Astrocyte (in vitro differentiated cells and primary cell): ENCODE data around the gene RUVBL2. TPM values are rescaled to one million over a fixed set of nuclear protein-coding genes. Genes with fewer than 3 reads are reported as not detected.

Experiments used
- DNase-seq: peaks from one replicate; pipeline ENCODE4 v3.0.0-alpha.2; 2010; ENCODE audit warnings: low read depth
- FAIRE-seq: peaks from 2 replicates; lab custom pipeline; 2011; peaks lifted over from hg19 to GRCh38; lab: Jason Lieb, UNC
- H2AFZ ChIP-seq: 2 replicates; pipeline ENCODE4 v1.6.0; 2012; ENCODE audit warnings: low read depth, low read length, inconsistent platforms
- H3K27ac ChIP-seq: 2 replicates; pipeline ENCODE4 v1.5.1; 2011; ENCODE audit warnings: low read depth, low read length, inconsistent platforms
- H3K27me3 ChIP-seq: 2 replicates; pipeline ENCODE4 v1.6.0; 2011; ENCODE audit warnings: low read length, inconsistent platforms; ENCODE audit not compliant: insufficient read depth
- H3K36me3 ChIP-seq: 2 replicates; pipeline ENCODE4 v1.5.1; 2011; ENCODE audit warnings: low read length, inconsistent platforms; ENCODE audit not compliant: insufficient read depth
- H3K4me1 ChIP-seq: 2 replicates; pipeline ENCODE4 v1.5.1; 2011; ENCODE audit warnings: low read length, inconsistent platforms; ENCODE audit not compliant: insufficient read depth
- H3K4me2 ChIP-seq: 2 replicates; pipeline ENCODE4 v1.6.0; 2012; ENCODE audit warnings: low read length, inconsistent platforms
- H3K4me3 ChIP-seq: 2 replicates; pipeline ENCODE4 v1.5.1; 2011; ENCODE audit warnings: low read depth, mild to moderate bottlenecking, low read length, inconsistent platforms; ENCODE audit not compliant: insufficient read depth
- H3K79me2 ChIP-seq: 2 replicates; pipeline ENCODE4 v1.6.0; 2012; ENCODE audit warnings: mild to moderate bottlenecking, low read length, inconsistent platforms; ENCODE audit not compliant: insufficient read depth
- H3K9ac ChIP-seq: 2 replicates; pipeline ENCODE4 v1.6.0; 2012; ENCODE audit warnings: mild to moderate bottlenecking, low read length, inconsistent platforms
- H3K9me3 ChIP-seq: 2 replicates; pipeline ENCODE4 v1.5.1; 2012; ENCODE audit warnings: low read depth, mild to moderate bottlenecking, low read length, inconsistent platforms; ENCODE audit not compliant: insufficient read depth
- H4K20me1 ChIP-seq: 2 replicates; pipeline ENCODE4 v1.6.0; 2012; ENCODE audit warnings: low read length, inconsistent platforms; ENCODE audit not compliant: insufficient read depth
- H3K27ac Mint-ChIP-seq: one replicate; pipeline ENCODE4 v1.8.0; 2021; ENCODE audit warnings: mild to moderate bottlenecking, mixed read lengths; ENCODE audit not compliant: unreplicated experiment
- H3K27me3 Mint-ChIP-seq: one replicate; pipeline ENCODE4 v1.8.0; 2021; ENCODE audit warnings: low read depth, mixed read lengths; ENCODE audit not compliant: unreplicated experiment
- H3K36me3 Mint-ChIP-seq: one replicate; pipeline ENCODE4 v1.8.0; 2021; ENCODE audit warnings: low read depth, mixed read lengths; ENCODE audit not compliant: unreplicated experiment
- H3K4me1 Mint-ChIP-seq: one replicate; pipeline ENCODE4 v1.8.0; 2021; ENCODE audit warnings: low read depth, mixed read lengths; ENCODE audit not compliant: unreplicated experiment
- H3K4me3 Mint-ChIP-seq: one replicate; pipeline ENCODE4 v1.8.0; 2021; ENCODE audit warnings: mild to moderate bottlenecking, moderate library complexity, mixed read lengths; ENCODE audit not compliant: unreplicated experiment
- H3K9me3 Mint-ChIP-seq: one replicate; pipeline ENCODE4 v1.8.0; 2021; ENCODE audit warnings: mild to moderate bottlenecking, mixed read lengths; ENCODE audit not compliant: unreplicated experiment
- CTCF ChIP-seq: IDR thresholded peaks from 2 replicates; pipeline ENCODE4 v1.5.1; 2011; ENCODE audit warnings: low read depth, mild to moderate bottlenecking, inconsistent platforms, low read length, moderate library complexity; ENCODE audit not compliant: insufficient read depth
- EZH2 ChIP-seq: IDR thresholded peaks from 2 replicates; pipeline ENCODE4 v1.6.1; 2012; ENCODE audit warnings: mild to moderate bottlenecking, low read length, inconsistent platforms; ENCODE audit not compliant: insufficient read depth
- total RNA-seq: library from RNA; stranded (reverse); gene quantifications from 2 replicates; pipeline ENCODE4 v1.2.1, GENCODE V29; 2021

RUVBL2 gene
- total RNA-seq, 1 donor from 2014 or later, result 106 TPM

DNA sequence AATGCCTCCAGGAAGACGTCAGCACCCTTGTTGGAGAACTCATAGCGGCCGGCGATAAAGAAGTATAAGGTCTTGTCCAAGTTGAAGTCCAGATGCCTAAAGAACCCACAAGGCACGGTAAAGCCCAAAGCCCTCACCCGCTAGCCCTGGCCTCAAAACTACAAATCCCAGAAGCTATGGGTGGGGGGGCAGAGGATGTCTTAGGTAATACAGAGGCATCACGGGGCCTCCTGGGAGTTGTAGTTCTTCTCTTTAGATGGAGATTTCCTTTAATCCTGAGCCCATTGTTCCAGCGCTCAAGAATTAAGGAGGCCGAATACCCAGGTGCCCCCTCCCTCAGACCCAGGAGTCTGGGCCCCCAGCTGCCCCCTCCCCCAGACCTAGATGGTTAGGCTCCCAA lies 11.4 kb upstream of the RUVBL2 start:
- no peak overlapping the region for H3K4me2 ChIP-seq
- Mint-ChIP-seq H3K27me3 (no peaks in the 10 kb centered on the region), H3K36me3 (peaks cover 31% of the 10 kb centered on the region), H3K4me3 (no peak overlapping the region), H3K9me3 (peaks cover 2% of the 10 kb centered on the region), H3K27ac (no peak overlapping the region), H3K4me1 (peaks cover 11% of the 10 kb centered on the region)
- no peaks in the 10 kb centered on the region for H3K27me3 ChIP-seq
- TF ChIP-seq EZH2 (no peak), CTCF (no peak)
- H3K9me3 ChIP-seq, result no peaks in the 10 kb centered on the region
- H3K79me2 ChIP-seq, result no peaks in the 10 kb centered on the region
- H3K9ac ChIP-seq, result no peak overlapping the region
- no peak for DNase-seq
- H3K36me3 ChIP-seq, result peaks cover 13% of the 10 kb centered on the region
- no peak overlapping the region for H2AFZ ChIP-seq
- H3K4me1 ChIP-seq, result peaks cover 9% of the 10 kb centered on the region
- no peak overlapping the region for H3K4me3 ChIP-seq
- H4K20me1 ChIP-seq, result peaks cover 6% of the 10 kb centered on the region
- no peak overlapping the region for H3K27ac ChIP-seq
- no peak for FAIRE-seq

- no peaks in the 10 kb centered on the region for H3K27me3 ChIP-seq
- H3K4me2 ChIP-seq, result no peak overlapping the region
- no peak for FAIRE-seq
- Mint-ChIP-seq H3K4me3 (no peak overlapping the region), H3K9me3 (peaks cover 2% of the 10 kb centered on the region), H3K27ac (no peak overlapping the region), H3K4me1 (peaks cover 6% of the 10 kb centered on the region), H3K27me3 (no peaks in the 10 kb centered on the region), H3K36me3 (peaks cover 27% of the 10 kb centered on the region)
- peaks cover 3% of the 10 kb centered on the region for H3K4me1 ChIP-seq
- no peak overlapping the region for H2AFZ ChIP-seq
- no peaks in the 10 kb centered on the region for H3K9me3 ChIP-seq
- no peak overlapping the region for H3K27ac ChIP-seq
- H4K20me1 ChIP-seq, result peaks cover 15% of the 10 kb centered on the region
- DNase-seq, result no peak
- H3K79me2 ChIP-seq, result peaks cover 7% of the 10 kb centered on the region
- H3K4me3 ChIP-seq, result no peak overlapping the region
- no peak for TF ChIP-seq CTCF
- TF ChIP-seq EZH2, result no peak
- no peak overlapping the region for H3K9ac ChIP-seq
- H3K36me3 ChIP-seq, result peaks cover 16% of the 10 kb centered on the region
Observed at GRCh38 chr19:48985711-48986110, 8.0 kb upstream of the RUVBL2 start.

GRCh38 chr19:48986211-48986610 lies 7.5 kb upstream of the RUVBL2 start:
- H3K4me1 Mint-ChIP-seq, result peaks cover 11% of the 10 kb centered on the region
- no peak overlapping the region for H2AFZ ChIP-seq
- no peak overlapping the region for H3K9ac ChIP-seq
- H3K27ac Mint-ChIP-seq, result no peak overlapping the region
- no peak for TF ChIP-seq EZH2
- TF ChIP-seq CTCF, result no peak
- peaks cover 2% of the 10 kb centered on the region for H3K9me3 Mint-ChIP-seq
- H3K27me3 Mint-ChIP-seq, result no peaks in the 10 kb centered on the region
- H3K9me3 ChIP-seq, result no peaks in the 10 kb centered on the region
- no peak for FAIRE-seq
- H3K4me1 ChIP-seq, result peaks cover 4% of the 10 kb centered on the region
- no peaks in the 10 kb centered on the region for H3K27me3 ChIP-seq
- H3K36me3 Mint-ChIP-seq, result peaks cover 25% of the 10 kb centered on the region
- H3K4me2 ChIP-seq, result no peak overlapping the region
- peaks cover 20% of the 10 kb centered on the region for H4K20me1 ChIP-seq
- H3K36me3 ChIP-seq, result peaks cover 16% of the 10 kb centered on the region
- no peak overlapping the region for H3K4me3 ChIP-seq
- no peak for DNase-seq
- H3K27ac ChIP-seq, result no peak overlapping the region
- H3K79me2 ChIP-seq, result peaks cover 12% of the 10 kb centered on the region
- H3K4me3 Mint-ChIP-seq, result no peak overlapping the region
